Muscle of back (tissue), 11 donors: ENCODE measurements around the gene C1orf141. TPM values are rescaled to one million over a fixed set of nuclear protein-coding genes. Genes with fewer than 3 reads are reported as not detected.
"Not testable (repeated sequence)": the region's sequence is repeated elsewhere in the genome, so short reads cannot be mapped to it uniquely, and the experiment has no call there.

Experiments used
- DNase-seq, 3 donors: peaks; one replicate each; pipeline versions ENCODE4 v3.0.0 to v3.0.0-alpha.2; 2013
- polyA plus RNA-seq, 10 donors: library from polyadenylated mRNA; unstranded; fragments of 120-200 nt; gene quantifications; one replicate each; pipeline ENCODE4 v1.2.1, GENCODE V29; 2013; ENCODE audit not compliant: insufficient read length in 10 of 10

Gene C1orf141
- polyA plus RNA-seq, 10 donors = 0.32 TPM; not detected in 9

DNA sequence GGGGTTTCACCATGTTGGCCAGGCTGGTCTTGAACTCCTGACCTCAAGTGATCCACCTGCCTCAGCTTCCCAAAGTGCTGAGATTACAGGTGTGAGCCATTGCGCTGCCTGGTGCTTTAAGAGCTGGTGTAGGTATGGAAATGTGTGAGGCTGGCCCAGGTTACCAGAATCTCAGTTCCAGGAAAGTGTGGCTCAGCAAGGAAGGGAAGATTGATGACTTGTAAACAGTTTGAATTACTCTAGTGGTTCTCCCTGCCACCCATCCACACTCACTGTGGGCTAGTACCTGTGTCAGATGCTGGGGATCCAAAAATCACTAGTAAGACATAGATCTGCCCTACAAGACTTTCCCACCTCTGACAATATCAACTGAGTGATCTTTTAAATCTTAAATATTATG lies 46.3 kb downstream of the C1orf141 start:
- DNase-seq = no peak

DNA sequence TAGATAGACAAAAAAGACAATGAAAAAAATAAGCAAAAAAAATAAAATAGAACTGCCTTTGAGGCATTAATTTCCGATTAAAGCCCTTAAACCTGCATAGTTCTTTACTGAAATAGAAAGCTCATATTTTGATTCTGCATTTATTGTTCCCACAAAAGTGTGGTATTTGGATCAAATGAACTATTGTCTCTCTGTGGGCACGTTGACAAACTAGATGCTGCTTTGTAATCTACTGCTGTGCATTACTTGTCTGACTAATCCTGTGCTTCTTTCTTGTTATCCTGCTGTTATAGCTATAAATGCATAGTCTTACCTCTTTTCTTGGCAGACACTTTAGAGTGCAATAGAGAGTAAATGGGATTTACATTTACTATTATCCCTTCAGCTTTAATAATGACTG lies 49.4 kb downstream of the C1orf141 start:
- DNase-seq = no peak

DNA sequence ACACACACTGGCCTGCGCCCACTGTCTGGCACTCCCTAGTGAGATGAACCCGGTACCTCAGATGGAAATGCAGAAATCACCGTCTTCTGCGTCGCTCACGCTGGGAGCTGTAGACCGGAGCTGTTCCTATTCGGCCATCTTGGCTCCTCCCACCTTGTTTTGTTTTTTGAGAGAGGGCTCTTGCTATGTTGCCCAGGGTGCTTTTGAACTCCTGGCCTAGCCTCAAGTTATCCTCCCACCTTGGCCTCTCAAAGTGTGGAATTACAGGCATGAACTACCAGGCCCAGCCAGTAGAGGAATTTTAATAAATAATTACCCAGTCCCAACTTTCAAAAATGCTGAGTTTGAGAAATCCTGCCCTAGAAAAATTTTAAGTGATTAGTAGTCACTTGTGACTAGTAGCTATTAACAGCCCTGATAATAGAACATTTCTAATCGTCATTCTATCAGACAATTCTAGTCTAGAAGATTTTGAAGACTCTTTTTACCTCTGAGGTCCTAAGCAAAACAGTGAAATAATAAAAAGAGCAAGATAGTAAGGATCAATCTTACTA lies 49.9 kb downstream of the C1orf141 start:
- no peak for DNase-seq

DNA sequence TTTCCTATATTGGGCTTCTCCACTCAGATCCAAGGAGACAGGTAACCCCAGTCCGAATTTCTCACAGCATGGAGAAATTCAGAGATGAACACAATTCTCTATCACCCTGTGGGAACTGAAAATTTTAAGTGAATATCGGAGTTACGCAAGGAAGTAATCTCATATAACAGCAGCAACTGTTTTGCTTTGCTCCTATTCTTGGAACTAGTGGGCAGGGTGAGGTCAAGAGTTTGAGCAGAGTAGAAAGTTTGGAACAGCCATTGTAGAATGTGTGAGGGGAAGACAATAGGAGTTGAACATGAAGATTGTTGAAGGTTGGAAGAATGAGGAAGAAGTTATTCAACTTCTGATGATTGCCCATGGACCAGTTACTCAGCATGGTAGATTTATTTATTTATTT lies 56.5 kb downstream of the C1orf141 start:
- DNase-seq = no peak

DNA sequence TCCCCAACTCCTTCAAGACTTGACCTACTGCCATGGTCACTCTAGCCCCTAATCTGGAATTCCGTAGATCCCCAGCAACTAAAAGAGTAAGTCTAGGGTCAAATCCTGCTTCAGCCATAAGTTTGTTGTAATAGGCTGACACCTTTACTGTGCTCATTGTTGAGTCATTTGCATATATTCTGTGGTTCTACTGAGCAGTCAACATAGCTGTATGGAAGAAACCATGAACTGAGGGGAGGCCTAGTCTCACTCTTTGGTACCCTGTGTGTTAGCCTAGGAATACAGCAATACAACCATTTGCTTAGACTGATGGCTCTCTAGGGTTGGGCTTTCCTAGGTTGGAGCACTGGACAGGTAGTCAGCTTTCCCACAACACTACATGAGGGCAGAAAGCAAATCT lies 57.2 kb downstream of the C1orf141 start:
- DNase-seq = no peak

DNA sequence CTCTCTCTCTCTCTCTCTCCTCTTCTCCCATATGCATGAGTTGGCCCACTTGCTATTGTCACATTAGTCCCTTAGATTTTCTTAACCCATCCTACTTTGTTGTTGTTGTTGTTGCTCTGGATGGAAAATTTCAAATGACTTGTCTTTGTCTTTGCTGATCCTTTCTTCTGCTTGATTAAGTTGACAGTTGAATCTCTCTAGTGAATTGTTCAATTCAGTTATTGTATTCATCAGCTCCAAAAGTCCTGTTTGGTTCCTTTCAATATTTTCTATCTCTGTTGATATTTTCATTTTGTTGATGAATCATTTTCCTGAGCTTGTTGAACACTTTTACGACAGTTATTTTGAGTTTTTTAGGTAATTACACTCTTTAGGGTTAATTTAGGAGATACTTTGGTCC lies 62.0 kb downstream of the C1orf141 start:
- DNase-seq = no peak

DNA sequence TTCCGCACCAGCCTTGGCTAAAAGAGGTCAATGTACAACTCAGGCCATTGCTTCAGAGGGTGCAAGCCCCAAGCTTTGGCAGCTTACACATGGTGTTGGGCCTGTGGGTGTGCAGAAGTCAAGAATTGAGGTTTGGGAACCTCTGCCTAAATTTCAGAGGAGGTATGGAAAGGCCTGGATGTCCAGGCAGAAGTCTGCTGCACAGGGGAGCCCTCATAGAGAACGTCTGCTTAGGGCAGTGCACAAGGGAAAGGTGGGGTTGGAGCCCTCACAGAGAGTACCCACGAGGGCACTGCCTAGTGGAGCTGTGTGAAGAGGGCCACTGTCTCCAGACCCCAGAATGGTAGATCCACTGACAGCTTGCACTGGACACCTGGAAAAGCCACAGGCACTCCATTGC lies 67.1 kb downstream of the C1orf141 start:
- not testable (repeated sequence) for DNase-seq

DNA sequence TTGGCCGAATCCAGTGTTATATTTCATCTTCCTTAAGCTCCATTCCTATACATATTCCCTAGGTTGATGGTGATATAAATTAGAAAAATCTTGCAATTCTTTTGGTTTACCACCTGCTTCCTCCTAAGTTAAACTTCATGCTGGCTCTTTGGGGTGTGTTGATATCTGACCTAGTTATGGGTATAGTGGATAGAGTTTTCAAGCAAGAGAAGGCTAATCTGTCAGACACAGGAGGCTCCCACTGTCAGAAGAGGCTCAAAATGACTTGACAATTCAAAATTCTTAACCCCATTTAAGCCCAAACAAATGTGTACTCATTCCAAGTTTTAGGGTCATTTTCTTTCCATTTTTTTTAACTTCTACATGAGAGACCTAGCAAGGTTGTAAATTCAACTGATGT lies 72.4 kb downstream of the C1orf141 start:
- DNase-seq = no peak

DNA sequence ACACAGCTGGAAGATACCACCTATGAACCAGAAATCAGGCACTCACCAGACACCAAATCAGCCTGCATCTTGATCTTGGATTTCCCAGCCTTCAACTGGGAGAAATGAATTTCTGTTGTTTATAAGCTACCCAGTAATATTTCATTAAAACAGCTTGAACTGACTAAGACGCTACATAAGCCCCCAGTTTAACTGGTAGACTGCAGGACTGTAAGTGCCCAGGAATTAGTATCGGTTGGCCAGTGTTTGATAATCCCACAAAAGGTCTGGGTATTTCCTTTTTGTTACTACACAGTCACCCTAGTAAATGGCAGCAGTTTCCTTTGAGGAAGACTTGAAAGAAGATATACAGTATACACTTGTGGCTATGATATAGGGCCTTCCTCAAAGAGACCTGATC lies 73.5 kb downstream of the C1orf141 start:
- no peak for DNase-seq

DNA sequence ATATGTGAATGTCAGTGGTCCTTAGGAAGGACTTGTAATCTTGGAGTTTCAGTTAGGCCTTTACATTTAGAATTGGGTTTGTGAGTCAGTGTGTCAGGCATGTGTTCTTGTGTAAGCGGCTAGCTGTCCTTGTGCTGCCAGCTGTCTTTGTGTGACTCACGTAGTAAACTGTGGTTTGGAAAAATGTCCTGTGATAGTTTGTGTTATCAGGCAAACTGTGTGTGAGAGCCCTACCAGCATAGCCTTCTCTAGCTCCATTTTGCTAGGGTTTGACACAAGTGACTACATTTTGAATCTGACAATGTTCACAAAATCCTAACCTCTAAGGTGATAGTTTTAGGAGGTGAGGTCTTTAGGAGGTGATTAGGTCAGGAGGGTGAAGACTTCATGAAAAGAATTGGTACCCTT lies 74.0 kb downstream of the C1orf141 start:
- peak in 1 of 3 donors; percentile 89 for DNase-seq

DNA sequence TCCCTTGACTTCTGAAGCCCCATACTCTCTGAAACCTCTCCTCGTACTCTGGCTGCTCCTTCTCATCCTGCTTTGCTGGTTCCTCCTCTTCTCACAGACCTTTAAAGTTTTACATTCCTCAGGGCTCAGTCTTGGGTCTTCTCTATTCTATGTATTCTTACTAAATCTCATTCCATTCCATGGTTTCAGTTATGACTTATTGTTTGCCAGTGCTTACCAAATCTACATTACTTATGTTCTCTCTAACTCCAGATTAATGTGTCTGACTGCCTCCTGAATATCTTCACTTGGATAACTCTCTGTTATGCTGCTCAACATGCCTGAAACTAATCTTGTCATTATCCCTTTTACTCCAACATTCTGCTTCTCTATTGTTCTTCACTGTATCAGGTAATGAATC lies 75.4 kb downstream of the C1orf141 start:
- no peak for DNase-seq

DNA sequence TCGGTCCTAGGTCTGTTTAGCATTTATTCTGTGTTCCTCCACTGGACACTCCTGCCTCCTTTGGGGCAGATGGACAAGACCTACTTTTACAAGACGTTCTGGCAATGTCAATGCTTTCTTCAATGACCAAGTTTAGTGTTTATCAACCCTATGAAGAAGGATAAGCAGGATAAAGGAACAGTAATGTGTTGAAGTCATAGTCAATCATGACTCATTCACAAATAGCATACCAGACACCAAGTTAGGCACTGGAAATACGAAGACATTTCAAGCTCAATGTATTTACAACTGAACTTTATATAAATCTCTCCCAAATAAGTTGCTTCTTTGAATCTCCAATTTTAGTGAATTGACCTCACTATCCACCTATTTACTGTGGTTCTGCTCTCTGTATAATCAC lies 76.0 kb downstream of the C1orf141 start:
- no peak for DNase-seq

DNA sequence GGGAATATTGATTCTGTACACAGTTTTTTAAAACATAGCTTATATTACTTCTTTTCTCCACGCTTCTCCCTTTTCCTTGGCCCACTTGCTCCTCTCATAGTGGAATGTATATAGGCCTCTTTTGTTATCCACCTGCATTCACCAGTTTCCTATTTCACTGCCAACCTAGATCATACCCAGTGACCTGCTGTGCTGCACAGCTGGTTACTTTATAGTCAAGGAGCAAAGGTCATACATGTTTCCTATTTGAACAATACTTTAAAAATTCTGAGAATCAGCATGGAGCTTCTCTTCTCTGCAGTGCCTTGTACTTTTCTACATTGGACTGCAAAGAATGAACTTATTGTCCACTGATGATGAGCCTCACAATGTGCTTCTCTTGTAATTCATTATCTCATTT lies 76.5 kb downstream of the C1orf141 start:
- no peak for DNase-seq

DNA sequence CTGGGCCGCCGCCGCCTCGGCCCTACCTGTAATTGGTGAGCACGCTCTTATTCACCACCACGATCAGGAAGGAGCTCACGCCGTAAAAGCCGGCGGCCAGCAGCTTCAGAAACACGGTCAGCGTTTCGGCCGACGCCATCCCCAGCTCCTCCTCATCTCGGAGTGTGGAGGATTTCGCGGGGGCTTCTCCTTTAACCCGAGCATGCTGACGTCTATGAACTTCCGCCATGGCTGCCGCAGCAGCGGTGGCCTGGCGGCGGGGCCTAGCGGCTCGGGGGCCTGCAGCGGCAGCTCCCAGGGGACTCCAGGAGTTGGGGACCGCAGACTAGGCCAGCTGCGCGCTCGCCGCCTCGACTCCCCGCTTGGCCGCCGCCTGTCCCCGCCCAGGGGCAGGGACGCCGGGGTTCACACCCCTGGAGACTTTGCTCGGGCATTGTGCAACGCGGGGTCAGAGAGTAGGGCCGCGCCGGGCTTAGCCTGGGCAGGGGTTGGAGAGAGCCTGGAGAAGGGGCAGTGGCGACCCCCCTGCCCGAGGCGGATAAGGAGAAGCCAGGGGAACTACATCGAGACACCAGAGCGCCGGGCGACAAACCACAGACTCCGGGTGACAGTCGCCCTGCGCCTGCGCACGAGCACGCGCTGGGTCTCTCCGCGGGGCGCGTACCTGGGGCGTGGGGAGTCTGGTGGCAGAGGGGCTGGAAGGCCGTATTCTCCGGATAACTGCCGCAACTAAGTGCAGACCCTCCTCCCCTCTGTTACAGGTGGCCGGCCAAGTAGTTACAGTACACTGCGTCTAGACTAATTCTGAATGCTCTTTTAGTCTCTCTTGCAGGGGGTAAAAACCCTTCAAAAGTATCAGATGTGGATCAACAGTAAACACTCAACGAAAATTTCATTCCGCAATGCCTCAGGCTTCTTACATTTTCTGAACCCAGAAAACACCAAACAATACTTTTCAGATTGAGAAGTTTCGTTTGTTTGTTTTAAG lies 80.7 kb downstream of the C1orf141 start, which contains the start of gene SLC35D1:
TSS of gene SLC35D1 (minus strand) at position 364 of the 988 bp plus-strand sequence. CDS start at position 229, 135 bp downstream.
- DNase-seq = peak; percentile 59 to 95 (median 83)

DNA sequence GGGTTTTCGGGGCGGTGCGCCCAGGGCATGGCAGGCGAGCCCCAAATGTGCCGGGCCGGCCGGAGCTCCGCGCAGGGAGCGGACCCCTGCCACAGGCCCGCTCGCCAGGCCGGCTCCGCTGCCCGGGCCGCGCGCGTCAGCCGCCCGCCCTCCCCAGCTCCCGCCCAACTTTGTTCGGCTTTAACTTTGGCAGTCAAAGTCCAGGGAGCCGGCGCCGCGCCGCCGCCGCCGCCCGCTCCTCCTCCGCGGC lies 81.3 kb downstream of the C1orf141 start:
- peak in 1 of 3 donors; percentile 81 for DNase-seq

DNA sequence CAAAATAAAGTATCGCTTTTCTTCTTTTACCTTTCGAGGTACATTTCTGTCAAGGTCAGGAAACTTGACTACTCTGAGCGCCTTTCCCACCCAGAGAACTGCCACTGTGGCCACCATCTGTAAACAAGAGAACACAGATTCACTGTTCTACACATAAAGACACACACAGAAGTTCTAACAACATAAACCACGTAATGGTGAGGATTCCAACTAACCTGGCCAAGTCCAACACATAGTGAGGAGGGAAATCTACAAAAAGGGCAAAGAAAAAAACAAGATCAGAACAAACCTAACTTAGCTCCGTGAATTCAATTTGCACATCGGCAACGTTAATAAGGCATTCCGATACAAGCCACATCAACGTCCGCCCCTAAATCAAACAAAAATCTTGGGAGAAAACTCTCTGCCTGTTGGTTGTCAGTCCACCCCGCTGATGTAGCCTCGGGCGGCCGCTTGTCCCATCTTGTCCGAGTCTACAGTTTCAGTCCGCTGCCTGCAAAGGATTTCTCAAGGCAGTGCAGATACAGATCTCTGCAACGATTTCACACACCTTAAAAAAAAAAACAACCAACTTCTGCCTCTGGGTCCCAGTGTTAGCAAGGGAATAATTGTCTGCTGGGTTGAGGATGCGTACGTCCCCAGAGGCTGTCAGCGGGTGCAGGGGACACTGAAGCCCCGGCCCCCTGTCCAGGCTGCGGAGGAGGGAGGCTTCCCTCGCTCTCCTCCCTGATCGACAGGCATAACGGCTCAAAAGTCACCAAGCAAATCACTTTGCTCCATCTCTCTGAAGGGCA lies 81.8 kb downstream of the C1orf141 start:
- DNase-seq = peak in 2 of 3 donors; percentile 18 to 84

DNA sequence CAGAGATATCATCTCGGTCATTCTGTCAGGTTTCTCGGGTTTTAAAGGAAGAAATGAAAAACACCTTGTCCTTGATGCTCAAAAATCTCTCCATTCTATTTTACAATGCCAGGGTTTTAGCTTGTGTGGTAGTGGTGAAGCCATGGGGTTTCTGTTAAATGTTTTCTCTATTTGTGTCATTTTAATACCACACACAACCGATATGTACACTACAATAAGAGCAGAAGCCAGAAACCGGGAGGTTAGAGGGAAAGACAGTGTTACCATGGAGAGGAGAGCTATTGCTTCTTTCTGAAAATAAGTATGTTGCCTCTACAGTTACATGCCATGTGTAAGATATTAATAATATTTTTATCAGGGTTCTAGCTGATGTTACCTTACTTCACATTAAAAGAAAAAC lies 83.6 kb downstream of the C1orf141 start:
- no peak for DNase-seq

DNA sequence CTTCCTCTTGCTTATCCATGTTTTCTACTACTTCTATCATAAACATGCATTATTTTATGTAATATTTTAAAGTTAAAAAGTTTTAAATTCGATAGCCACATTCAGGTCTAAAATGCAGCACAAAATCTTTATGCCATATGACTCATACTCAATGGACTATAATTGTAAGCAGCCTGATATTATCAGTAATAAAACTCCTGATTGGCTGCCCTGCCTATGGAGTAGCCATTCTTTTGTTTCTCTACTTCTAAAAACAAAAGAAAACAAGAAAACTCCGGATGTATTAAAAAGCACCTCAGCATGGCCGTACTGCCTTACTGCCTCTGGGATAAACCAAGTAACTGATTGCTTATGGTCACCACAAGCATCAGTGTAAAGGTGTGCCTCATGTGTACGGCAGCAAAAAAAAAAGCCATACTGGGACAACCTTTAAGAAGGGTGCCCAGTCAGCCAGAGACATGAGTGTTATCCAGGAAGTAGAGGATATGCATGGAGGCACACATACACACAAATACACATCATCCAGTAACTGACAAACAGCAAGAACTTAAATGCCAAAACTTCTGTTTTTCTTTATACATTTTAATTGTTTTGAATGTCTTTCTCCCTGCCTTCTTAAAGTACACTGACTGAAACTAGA lies 90.0 kb downstream of the C1orf141 start:
- DNase-seq = no peak

DNA sequence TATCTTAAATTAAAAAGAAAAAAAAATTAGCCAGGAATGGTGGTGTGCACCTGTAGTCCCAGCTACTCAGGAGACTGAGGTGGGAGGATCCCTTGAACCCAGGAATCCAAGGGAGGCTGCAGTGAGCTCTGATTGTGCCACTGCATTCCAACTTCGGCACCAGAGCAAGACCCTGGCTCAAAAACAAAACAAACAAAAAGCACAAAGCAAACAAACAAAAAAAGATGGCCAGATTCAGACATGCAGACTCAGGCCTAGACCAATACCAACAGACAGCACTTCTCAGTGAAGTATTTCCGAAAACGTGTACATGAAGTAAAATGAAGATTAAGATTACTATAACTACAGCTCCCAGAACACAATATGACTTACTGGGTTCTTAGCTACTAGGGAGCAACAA lies 91.4 kb downstream of the C1orf141 start:
- no peak for DNase-seq
